Activated CD4-positive, alpha-beta T cell treated with anti-CD3 and anti-CD28 coated beads, Interleukin-2, amount 50 U/mL, for 1 hour (primary cell): ENCODE results near the gene OSBPL5.

Source experiments
- DNase-seq: peaks from one replicate; pipeline ENCODE4 v3.0.0-alpha.2; 2020

Gene OSBPL5

GRCh38 chr11:3162410-3163240 lies 2.5 kb downstream of the OSBPL5 start:
- DNase-seq: no peak

DNA sequence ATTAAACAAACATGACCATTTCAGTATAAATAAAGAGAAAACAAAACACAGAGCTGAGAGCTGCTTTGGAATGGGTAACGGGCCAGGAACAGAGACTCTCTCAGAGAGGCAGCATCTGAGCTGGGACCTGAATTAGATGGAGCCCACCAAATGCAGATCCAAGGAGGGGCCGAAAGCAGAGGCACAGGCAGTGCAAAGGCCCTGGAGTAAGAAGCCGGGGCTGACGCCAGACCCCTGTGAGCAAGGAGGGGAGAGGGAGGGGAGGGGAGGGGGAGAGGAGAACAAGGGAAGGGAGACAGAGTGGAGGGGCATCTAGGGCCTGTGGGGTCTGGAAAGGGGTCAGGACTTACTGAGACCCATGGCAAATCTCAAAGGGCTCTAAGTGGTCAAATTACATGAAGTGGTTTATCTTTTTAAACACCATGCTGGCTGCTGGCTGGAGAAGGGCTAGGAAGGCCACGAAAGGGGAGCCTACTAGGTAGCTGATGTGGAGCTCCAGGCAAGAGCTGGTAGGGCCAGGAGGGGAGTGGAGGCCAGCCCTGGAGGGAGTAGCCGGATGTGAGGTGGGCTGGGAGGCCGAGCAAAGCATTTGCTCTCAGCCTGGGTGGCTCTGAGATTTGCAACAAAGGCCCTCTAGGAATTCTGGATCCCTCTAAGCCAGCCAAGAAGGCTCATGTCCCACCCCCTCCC lies 3.2 kb downstream of the OSBPL5 start:
- DNase-seq: no peak

DNA sequence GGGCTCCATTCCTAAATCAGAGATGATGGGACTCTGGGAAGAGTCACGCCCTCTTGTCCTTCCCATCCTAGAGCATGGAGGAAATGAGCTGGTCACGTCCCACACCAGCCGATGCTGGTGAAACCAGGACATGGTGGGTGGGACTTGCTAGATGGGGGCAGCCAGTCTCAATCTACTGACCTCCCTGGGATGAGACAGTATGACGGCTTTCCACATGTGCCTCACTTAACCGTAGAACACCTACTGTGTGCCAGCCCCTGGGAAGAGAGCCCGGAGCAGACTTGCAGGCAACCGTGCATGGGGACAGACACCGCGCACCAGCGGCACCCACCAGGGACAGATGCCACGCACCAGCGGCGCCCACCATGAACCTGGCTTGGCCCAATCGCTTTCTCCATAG lies 3.8 kb downstream of the OSBPL5 start:
- DNase-seq: no peak

DNA sequence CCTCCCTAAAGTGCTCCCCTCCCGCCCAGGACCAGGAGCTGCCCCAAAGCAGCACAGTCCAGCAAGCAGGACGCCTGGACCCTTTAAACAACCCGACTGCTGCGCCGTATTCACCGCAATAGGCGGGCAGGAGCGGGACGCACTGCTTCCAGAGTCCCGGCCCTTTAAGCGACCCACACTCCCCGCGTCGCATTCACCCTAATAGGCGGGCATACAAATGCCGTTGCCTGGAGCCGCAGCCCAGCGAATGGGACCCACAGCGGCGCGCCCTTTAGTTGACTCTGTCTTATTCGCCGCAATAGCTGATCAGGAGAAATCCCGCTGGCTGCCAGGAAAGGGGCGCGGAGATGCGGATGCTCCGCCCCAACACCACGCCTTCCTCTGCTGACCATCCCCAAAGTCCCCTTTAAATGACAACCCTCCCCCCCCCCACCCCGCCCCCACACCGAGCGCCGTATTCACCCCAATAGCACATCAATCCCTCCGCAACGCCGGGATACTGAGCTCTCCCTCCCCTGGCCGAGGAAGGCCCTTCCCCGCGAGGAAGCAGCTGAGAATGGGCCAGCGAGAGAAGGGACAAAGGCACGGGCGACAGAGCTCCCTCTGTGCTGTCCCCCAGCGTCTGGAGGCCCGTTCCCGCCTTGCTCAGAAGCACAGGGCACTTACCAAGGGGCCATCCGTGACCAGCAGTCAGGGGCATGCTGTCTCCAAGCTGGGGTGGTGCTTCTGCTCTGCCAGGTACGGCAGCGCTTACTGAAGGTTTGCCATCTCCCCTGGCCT lies 4.7 kb downstream of the OSBPL5 start:
- no peak for DNase-seq

DNA sequence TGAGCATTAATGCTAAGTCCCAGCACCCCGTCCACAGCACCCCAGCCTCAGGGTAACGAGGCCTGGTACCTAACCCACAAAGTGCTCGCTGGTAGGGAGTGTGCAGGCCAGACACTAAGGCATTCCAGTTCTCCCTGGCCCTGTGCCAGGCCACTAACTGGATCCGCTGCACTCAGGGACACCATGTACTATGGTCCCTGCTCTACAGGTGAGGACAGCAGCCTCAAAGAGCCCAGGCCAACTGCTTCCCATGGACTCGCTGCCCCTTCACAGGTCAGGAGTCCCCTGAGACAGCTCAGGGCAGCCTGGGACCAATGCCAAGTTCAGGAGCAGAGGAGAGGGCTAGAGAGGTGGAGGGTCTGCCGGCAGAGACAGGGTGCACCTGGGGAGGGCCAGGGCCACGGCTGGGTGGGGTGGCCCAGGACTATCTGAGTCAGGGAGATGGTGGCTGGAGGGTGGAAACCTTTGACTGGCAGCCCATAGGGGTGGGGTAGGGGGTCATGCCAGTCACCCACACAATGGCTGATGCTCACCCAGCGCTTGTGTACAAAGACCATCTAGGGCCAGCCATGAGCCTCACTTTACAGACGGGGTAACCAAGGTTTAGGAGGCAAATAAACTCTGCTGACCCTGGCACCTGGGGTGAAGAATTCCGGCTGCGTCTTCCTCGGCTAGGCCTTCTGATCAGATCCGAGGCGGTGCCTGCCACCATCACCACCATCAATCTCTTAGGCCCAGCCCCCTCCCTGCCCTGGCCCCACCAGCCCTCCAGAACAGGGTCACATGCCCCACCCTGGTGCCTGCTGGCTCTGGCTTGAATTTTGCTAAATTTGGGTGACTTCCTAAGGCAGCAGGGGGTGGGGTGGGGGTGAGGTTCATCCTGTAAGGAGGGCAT lies 5.6 kb downstream of the OSBPL5 start:
- DNase-seq: no peak

- no peak for DNase-seq
Observed at GRCh38 chr11:3158821-3159220, 6.3 kb downstream of the OSBPL5 start.

DNA sequence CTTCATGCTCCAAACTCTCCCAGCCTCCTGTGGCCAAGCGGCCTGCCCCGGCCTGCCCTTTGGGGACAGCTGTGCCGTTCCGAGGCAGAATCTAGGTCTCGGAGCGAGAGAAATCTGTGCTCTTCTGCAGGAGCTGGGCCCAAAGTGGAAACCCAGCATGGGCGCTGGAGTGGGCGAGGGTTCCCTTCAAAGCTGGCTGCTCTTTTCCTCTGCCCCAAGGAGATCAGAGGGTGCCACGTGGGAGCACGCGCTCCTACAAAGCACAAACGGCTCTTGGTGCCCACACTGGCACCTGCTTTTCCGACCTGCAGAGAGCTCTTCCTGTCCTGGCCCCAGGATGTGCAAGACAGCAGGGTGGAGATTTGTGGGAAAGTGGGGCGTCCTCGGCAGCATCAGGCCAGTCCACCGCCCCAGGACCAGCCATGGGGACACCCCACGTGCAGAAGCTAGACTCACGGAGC lies 6.9 kb downstream of the OSBPL5 start:
- DNase-seq: no peak

DNA sequence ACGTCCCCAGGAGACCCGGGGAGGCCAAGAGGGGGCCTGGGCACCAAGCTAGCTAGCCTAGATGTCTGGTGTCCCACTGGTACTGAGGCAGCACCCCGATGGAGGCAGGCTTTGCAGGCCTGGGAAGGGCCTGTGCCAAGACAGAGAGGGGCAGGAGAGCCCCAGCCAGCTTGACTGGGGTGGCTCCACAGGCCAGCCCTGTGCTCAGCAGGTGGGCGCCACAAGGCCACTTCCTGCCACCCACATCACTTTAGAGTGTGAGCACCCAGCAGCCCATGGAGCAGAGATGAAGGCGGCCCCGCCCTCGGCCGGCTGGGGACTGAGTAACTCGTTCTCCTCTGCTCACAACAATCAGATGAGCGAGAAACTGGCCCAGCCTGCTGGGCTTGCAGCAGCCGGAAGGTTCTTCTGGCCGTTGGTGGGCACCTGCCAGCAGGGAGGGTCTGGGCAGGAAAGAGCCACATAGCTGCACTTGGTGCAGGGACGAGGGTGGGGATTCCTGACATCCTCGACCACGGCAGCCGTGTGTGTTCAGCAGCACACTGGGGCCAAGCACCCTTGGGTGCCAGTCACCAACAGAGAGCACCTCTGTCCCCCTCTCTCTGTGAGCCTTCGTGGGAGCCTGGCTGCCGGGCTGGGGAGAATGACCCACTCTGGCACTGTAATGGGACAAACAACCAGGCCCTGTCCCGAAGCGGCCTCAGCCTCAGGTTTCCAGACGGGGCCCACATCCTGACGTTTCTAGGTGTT lies 7.6 kb downstream of the OSBPL5 start:
- DNase-seq: no peak

- DNase-seq: no peak
Observed at GRCh38 chr11:3156661-3157311, 8.3 kb downstream of the OSBPL5 start.

DNA sequence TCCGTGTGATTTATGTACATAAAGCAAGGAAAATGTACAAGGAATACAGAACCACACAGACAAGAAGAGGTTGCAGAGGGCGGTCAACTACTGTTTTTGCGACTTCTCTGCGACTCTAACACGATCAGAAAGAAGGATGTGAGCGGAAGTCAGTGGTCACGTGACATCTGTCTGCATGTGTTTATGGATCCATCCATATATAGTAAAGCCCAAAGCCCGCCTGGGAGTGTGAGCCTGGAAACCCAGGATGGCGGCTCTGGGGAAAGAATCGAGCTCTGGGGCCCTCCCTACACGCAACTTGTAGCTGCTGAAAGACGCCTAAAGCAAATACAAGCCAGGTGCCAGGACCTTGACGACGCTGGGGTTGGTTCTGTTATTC lies 8.8 kb downstream of the OSBPL5 start:
- no peak for DNase-seq

DNA sequence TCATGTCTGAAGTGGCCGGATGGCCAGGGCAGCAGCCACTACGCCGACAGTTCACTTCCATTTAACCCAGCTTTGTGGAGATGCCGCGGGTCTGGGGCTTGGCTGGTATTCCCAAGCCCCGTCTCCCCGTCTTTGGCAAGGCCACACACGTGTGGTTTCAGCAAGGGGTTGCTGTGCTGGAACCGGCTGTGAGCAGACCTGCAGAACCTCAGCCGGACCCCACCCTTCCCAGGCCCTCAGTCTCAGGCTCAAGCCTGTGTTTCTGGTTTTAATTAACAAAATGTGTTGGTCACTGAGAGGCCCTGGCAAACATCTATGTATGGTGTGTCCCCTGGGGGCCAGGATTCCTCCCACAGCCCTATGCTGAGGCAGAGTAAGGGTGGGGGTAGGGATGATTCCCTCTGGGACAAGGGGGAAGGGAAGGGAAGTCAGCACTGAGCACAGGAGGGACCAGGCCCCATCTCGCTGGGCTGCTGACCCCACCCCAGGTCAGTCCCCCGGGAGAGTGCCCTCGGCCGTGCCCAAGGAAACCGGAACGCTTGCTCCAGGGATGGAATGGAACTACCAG lies 9.3 kb downstream of the OSBPL5 start:
- DNase-seq: no peak

DNA sequence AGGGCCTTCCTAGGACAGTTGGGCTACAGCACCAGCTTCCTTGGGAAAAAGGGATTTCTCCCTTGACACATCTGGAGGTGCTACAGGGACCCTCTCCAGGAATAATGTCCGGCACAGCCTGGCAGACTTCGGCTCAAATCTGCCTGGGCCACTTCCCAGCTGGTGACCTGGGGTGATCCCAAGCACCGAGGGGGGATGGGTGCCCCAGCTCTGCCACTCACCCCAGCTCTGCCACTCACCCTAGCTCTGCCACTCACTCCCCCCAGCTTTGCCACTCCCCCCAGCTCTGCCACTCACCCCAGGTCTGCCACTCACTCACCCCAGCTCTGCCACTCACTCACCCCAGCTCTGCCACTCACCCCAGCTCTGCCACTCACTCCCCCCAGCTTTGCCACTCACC lies 9.9 kb downstream of the OSBPL5 start:
- DNase-seq: no peak

DNA sequence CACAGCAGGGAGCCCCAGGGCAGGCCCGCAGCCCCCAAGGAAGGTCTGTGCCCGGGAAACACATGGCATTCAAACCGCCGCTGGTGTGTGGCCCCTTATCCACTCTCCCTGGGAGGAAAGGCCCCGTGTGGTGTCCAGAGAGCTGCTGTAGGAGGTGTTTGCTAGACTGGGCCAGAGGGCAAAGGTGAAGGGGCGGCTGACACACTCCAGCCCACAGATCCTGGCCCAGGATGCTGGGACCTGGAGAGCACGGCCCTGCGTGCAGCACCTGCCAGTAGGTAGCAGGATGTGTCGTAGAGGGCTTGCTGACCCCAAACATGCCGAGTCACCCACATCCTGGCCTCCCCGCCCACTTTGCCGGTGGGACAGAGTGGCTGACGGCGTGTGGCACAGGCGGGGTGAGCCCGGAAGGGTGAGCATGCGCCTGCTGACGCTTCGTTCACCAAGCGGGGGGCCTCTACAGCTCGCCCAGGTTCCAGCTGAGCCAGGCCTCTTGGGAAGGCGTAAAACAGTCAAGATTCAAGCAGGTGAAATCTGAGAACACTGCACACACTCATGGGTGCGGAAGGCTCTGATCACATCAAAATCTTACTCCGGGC lies 11.0 kb downstream of the OSBPL5 start:
- peak; percentile 12 for DNase-seq

GRCh38 chr11:3153291-3153861 lies 11.7 kb downstream of the OSBPL5 start:
- no peak for DNase-seq

GRCh38 chr11:3152471-3153110 lies 12.5 kb downstream of the OSBPL5 start:
- no peak for DNase-seq

DNA sequence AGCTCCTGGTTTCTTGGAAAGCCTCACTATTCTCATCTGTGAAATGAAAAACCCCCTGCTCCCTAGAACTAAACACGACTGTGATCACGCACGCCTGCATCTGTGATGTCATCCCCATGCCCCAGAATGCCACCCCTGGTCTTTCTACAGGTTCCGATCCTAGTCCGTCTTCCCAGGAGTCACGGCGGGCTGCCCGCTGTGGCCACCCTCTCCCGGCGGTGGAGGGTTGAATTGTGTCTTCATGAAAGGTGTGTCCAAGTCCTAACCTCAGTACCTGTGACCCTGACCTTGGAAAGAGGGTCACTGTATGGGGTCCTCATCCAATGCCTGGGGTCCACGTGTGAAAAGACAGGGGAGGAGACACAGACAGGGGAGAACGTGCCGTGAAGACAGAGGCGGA lies 14.4 kb downstream of the OSBPL5 start:
- no peak for DNase-seq

GRCh38 chr11:3149852-3150188 lies 15.3 kb downstream of the OSBPL5 start:
- DNase-seq: no peak

GRCh38 chr11:3148990-3149851 lies 15.9 kb downstream of the OSBPL5 start:
- DNase-seq: no peak
